Duodenal mucosa (tissue), 2 donors: ENCODE data around the gene FBRSL1.

Experiments used
- H3K27ac ChIP-seq: one replicate; pipeline ENCODE4 v1.7.0; 2013; ENCODE audit warnings: low read depth, low read length
- H3K27me3 ChIP-seq, 2 donors: one replicate each; pipeline ENCODE4 v1.7.0; 2013; ENCODE audit warnings: low read length in 2 of 2, control low read depth in 1 of 2; ENCODE audit not compliant: insufficient read depth in 2 of 2, control insufficient read depth in 1 of 2
- H3K36me3 ChIP-seq, 2 donors: one replicate each; pipeline ENCODE4 v1.7.0; 2013; ENCODE audit warnings: low read length in 2 of 2, control low read depth in 1 of 2; ENCODE audit not compliant: insufficient read depth in 2 of 2, control insufficient read depth in 1 of 2
- H3K4me1 ChIP-seq, 2 donors: one replicate each; pipeline ENCODE4 v1.7.0; 2013; ENCODE audit warnings: low read length in 2 of 2, control low read depth in 1 of 2; ENCODE audit not compliant: insufficient read depth in 2 of 2, control insufficient read depth in 1 of 2
- H3K4me3 ChIP-seq, 2 donors: one replicate each; pipeline ENCODE4 v1.7.0; 2013; ENCODE audit warnings: low read length in 2 of 2, low read depth in 1 of 2
- H3K9ac ChIP-seq, 2 donors: one replicate each; pipeline ENCODE4 v1.7.0; 2013; ENCODE audit warnings: low read length in 2 of 2, low read depth in 1 of 2
- H3K9me3 ChIP-seq, 2 donors: one replicate each; pipeline ENCODE4 v1.7.0; 2013; ENCODE audit warnings: low read length in 2 of 2, control low read depth in 1 of 2; ENCODE audit not compliant: control insufficient read depth in 1 of 2

Gene FBRSL1

DNA sequence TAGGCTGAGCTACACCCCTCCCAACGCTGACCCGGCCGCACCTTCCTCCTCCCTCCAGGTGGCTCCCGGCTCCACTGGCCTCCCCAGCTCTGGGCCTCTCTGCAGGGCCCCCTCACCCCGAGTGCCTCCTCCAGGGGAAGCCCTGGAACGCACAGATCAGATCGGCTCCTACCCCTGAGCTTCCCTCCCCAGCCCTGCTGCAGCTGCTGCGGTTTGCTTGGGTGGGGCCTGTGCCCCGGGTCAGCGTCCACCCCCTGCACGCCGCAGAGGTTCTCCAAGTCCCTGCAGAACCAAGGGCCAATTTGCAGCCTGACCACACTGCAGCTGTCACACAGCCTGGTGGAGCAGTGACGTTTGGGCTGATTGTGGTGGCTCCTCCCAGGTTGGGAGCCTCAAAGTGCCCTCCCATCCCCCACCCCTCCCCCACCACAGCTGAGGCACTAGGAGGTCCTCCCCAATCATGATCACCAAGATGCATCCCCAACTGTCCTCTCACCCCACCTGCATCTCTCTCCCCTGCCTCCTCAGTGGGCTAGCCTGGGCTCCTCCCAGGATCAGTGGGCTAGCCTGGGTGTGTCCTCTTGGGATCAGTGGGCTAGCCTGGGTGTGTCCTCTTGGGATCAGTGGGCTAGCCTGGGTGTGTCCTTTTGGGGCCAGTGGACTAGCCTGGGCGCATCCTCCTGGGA lies 12.8 kb upstream of the FBRSL1 start:
- H3K27me3 ChIP-seq = peaks cover 0 to 4% of the 10 kb centered on the region in 2 donors
- H3K36me3 ChIP-seq = no peaks in the 10 kb centered on the region
- no peak overlapping the region for H3K27ac ChIP-seq
- H3K9me3 ChIP-seq = no peaks in the 10 kb centered on the region
- H3K4me1 ChIP-seq = no peaks in the 10 kb centered on the region
- H3K9ac ChIP-seq = no peak overlapping the region
- no peak overlapping the region for H3K4me3 ChIP-seq

GRCh38 chr12:132477703-132478432 lies 12.1 kb upstream of the FBRSL1 start:
- H3K27me3 ChIP-seq = peaks cover 0 to 6% of the 10 kb centered on the region in 2 donors
- H3K4me1 ChIP-seq = no peaks in the 10 kb centered on the region
- H3K36me3 ChIP-seq = no peaks in the 10 kb centered on the region
- no peak overlapping the region for H3K4me3 ChIP-seq
- H3K9ac ChIP-seq = no peak overlapping the region
- H3K9me3 ChIP-seq = no peaks in the 10 kb centered on the region
- no peak overlapping the region for H3K27ac ChIP-seq

DNA sequence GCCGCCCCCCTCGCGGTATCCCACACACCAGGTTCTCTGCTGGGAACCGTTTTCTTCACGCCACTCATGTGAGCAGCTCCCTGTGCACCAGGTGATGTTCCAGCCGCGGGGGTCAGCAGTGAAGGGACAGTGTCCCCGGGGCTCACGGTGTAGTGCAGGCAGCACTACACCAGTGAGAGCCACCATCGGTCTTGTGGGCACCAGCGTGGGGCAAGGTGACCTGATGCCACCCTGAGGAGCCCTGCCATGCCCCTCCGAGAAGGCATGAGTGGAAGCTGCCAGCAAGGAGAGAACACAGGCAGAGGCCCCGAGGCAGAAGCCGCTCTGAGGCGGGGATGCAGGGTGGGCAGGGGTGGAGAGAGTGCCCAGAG lies 11.5 kb upstream of the FBRSL1 start:
- Histone ChIP-seq H3K9me3 (no peaks in the 10 kb centered on the region), H3K27me3 (peaks cover 0 to 6% of the 10 kb centered on the region in 2 donors), H3K4me3 (no peak overlapping the region), H3K4me1 (no peaks in the 10 kb centered on the region), H3K36me3 (no peaks in the 10 kb centered on the region), H3K27ac (no peak overlapping the region), H3K9ac (no peak overlapping the region)

GRCh38 chr12:132478845-132479244 lies 11.1 kb upstream of the FBRSL1 start:
- Histone ChIP-seq H3K4me3 (no peak overlapping the region), H3K36me3 (no peaks in the 10 kb centered on the region), H3K27ac (no peak overlapping the region), H3K27me3 (peaks cover 0 to 6% of the 10 kb centered on the region in 2 donors), H3K9ac (no peak overlapping the region), H3K9me3 (no peaks in the 10 kb centered on the region), H3K4me1 (no peaks in the 10 kb centered on the region)

GRCh38 chr12:132479291-132479690 lies 10.7 kb upstream of the FBRSL1 start:
- H3K27me3 ChIP-seq = peaks cover 0 to 6% of the 10 kb centered on the region in 2 donors
- H3K9me3 ChIP-seq = no peaks in the 10 kb centered on the region
- H3K9ac ChIP-seq = no peak overlapping the region
- no peaks in the 10 kb centered on the region for H3K4me1 ChIP-seq
- H3K36me3 ChIP-seq = no peaks in the 10 kb centered on the region
- no peak overlapping the region for H3K27ac ChIP-seq
- H3K4me3 ChIP-seq = no peak overlapping the region

GRCh38 chr12:132479938-132480622 lies 9.9 kb upstream of the FBRSL1 start:
- no peak overlapping the region for H3K27ac ChIP-seq
- no peak overlapping the region for H3K4me3 ChIP-seq
- no peaks in the 10 kb centered on the region for H3K36me3 ChIP-seq
- H3K9ac ChIP-seq = no peak overlapping the region
- H3K27me3 ChIP-seq = peaks cover 0 to 6% of the 10 kb centered on the region in 2 donors
- no peaks in the 10 kb centered on the region for H3K4me1 ChIP-seq
- H3K9me3 ChIP-seq = no peaks in the 10 kb centered on the region

GRCh38 chr12:132480623-132481132 lies 9.3 kb upstream of the FBRSL1 start:
- Histone ChIP-seq H3K27me3 (peaks cover 0 to 6% of the 10 kb centered on the region in 2 donors), H3K36me3 (no peaks in the 10 kb centered on the region), H3K9me3 (no peaks in the 10 kb centered on the region), H3K4me3 (no peak overlapping the region), H3K27ac (no peak overlapping the region), H3K4me1 (no peaks in the 10 kb centered on the region), H3K9ac (no peak overlapping the region)

DNA sequence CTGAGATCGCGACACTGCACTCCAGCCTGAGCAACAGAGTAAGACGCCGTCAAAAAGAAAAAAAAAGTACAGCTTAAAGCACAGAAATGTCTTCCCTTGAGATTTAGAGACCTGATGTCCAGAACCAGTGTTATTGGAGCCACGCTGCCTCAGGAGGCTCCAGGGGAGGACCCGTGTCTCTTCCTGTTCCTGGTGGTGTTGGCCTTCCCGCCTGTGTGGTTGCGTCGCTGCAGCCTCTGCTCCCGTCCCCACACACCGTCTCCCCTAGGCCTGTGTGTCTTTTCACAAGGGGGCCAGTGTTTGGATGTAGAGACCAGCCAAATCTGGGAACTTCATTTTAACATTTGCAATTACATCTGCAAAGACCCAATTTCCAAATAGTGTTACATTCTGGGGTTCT lies 8.6 kb upstream of the FBRSL1 start:
- H3K36me3 ChIP-seq = no peaks in the 10 kb centered on the region
- H3K27me3 ChIP-seq = peaks cover 0 to 6% of the 10 kb centered on the region in 2 donors
- H3K4me1 ChIP-seq = no peaks in the 10 kb centered on the region
- no peak overlapping the region for H3K4me3 ChIP-seq
- no peak overlapping the region for H3K9ac ChIP-seq
- no peaks in the 10 kb centered on the region for H3K9me3 ChIP-seq
- no peak overlapping the region for H3K27ac ChIP-seq

- H3K27ac ChIP-seq = no peak overlapping the region
- H3K4me1 ChIP-seq = no peaks in the 10 kb centered on the region
- peaks cover 0 to 6% of the 10 kb centered on the region in 2 donors for H3K27me3 ChIP-seq
These were observed 7.9 kb upstream of the FBRSL1 start for GRCh38 chr12:132481771-132482745.

More at GRCh38 chr12:132481771-132482745, 7.9 kb upstream of the FBRSL1 start:
- no peak overlapping the region for H3K9ac ChIP-seq
- H3K9me3 ChIP-seq = no peaks in the 10 kb centered on the region
- H3K4me3 ChIP-seq = no peak overlapping the region
- H3K36me3 ChIP-seq = no peaks in the 10 kb centered on the region
